Parathyroid adenoma (tissue), 2 donors: Measurements from ENCODE around the gene LTB.

Experiments used
- H2AFZ ChIP-seq: fragments of 300-600 bp; sonication (generic); one replicate; pipeline ENCODE4 v1.7.0; 2017; ENCODE audit warnings: antibody characterized with exemption, mild to moderate bottlenecking
- H3K27ac ChIP-seq: fragments of 300-600 bp; sonication (generic); one replicate; pipeline ENCODE4 v1.7.0; 2017
- H3K27me3 ChIP-seq: fragments of 300-600 bp; sonication (generic); one replicate; pipeline ENCODE4 v1.7.0; 2017; ENCODE audit warnings: low read length; ENCODE audit not compliant: control insufficient read depth, insufficient read depth
- H3K36me3 ChIP-seq: fragments of 300-600 bp; sonication (generic); one replicate; pipeline ENCODE4 v1.7.0; 2017; ENCODE audit warnings: low read length; ENCODE audit not compliant: control insufficient read depth, insufficient read depth
- H3K4me1 ChIP-seq: fragments of 300-600 bp; sonication (generic); one replicate; pipeline ENCODE4 v1.7.0; 2017; ENCODE audit warnings: control low read depth
- H3K4me2 ChIP-seq: fragments of 300-600 bp; sonication (generic); one replicate; pipeline ENCODE4 v1.7.0; 2017; ENCODE audit warnings: low read length
- H3K4me3 ChIP-seq: fragments of 300-600 bp; sonication (generic); one replicate; pipeline ENCODE4 v1.7.0; 2017; ENCODE audit warnings: low read depth, low read length
- H3K79me2 ChIP-seq: fragments of 300-600 bp; sonication (generic); one replicate; pipeline ENCODE4 v1.7.0; 2017; ENCODE audit warnings: control low read depth
- H3K9ac ChIP-seq: fragments of 300-600 bp; sonication (generic); one replicate; pipeline ENCODE4 v1.7.0; 2017; ENCODE audit warnings: mild to moderate bottlenecking
- H3K9me3 ChIP-seq: fragments of 300-600 bp; sonication (generic); one replicate; pipeline ENCODE4 v1.7.0; 2017; ENCODE audit warnings: low read length; ENCODE audit not compliant: control insufficient read depth
- CTCF ChIP-seq: fragments of 300-600 bp; sonication (generic); IDR thresholded peaks from one replicate; pipeline ENCODE4 v1.7.0; 2017; ENCODE audit warnings: antibody characterized with exemption, mild to moderate bottlenecking
- donor health status: primary hyperparathyroidism.

Gene LTB

DNA sequence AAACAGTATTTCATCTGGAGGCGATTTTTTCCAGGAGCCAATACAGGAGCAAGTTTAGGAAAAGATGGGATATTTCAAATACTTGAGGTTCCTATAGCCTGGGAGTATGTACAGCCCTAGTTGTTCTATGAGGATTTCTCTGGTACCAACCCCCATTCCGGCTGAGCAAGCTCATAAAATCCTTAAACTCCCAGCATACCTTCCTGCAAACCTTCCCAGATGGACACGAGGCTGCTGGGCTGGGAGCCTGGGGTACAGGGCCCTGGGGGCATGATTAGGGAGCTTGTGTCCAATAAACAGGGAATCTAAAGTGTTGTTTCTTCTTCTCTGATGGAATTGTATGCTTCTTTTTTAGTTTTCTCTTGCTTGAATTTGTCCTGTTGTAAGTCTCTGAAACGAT lies 39.8 kb upstream of the LTB start:
- no peak overlapping the region for H3K9ac ChIP-seq
- H3K4me1 ChIP-seq: peaks cover 12% of the 10 kb centered on the region
- no peak for TF ChIP-seq CTCF
- no peaks in the 10 kb centered on the region for H3K9me3 ChIP-seq
- H3K4me3 ChIP-seq: peak overlapping the region; percentile 88
- peak overlapping the region; percentile 88 for H3K4me2 ChIP-seq
- peak overlapping the region; percentile 94 for H3K27ac ChIP-seq
- H3K27me3 ChIP-seq: no peaks in the 10 kb centered on the region
- no peak overlapping the region for H2AFZ ChIP-seq
- H3K36me3 ChIP-seq: no peaks in the 10 kb centered on the region
- H3K79me2 ChIP-seq: peaks cover 17% of the 10 kb centered on the region

GRCh38 chr6:31621320-31621939 lies 39.2 kb upstream of the LTB start:
- Histone ChIP-seq H3K79me2 (peaks cover 15% of the 10 kb centered on the region), H3K4me3 (peak overlapping the region; percentile 88), H3K4me2 (peak overlapping the region; percentile 88), H3K9ac (peak overlapping the region; percentile 79), H3K4me1 (peaks cover 12% of the 10 kb centered on the region), H2AFZ (peak overlapping the region; percentile 79), H3K9me3 (no peaks in the 10 kb centered on the region), H3K36me3 (no peaks in the 10 kb centered on the region), H3K27ac (peak overlapping the region; percentile 94), H3K27me3 (no peaks in the 10 kb centered on the region)
- TF ChIP-seq CTCF: no peak

- Histone ChIP-seq H3K4me2 (peak within 1 kb of the TSS; percentile 88), H3K79me2 (peaks cover 15% of the 10 kb centered on the region), H2AFZ (peak within 1 kb of the TSS; percentile 79), H3K27me3 (no peaks in the 10 kb centered on the region), H3K4me1 (peaks cover 12% of the 10 kb centered on the region), H3K27ac (peak within 1 kb of the TSS; percentile 94), H3K36me3 (no peaks in the 10 kb centered on the region), H3K9ac (peak within 1 kb of the TSS; percentile 79), H3K4me3 (peak within 1 kb of the TSS; percentile 88), H3K9me3 (no peaks in the 10 kb centered on the region)
- TF ChIP-seq CTCF: no peak
Observed at GRCh38 chr6:31620586-31621319, 38.5 kb upstream of the LTB start, which contains the start of gene PRRC2A. Gene PRRC2A (plus strand): TSS chr6:31620715. CDS start chr6:31622790, 2,075 bp downstream.

DNA sequence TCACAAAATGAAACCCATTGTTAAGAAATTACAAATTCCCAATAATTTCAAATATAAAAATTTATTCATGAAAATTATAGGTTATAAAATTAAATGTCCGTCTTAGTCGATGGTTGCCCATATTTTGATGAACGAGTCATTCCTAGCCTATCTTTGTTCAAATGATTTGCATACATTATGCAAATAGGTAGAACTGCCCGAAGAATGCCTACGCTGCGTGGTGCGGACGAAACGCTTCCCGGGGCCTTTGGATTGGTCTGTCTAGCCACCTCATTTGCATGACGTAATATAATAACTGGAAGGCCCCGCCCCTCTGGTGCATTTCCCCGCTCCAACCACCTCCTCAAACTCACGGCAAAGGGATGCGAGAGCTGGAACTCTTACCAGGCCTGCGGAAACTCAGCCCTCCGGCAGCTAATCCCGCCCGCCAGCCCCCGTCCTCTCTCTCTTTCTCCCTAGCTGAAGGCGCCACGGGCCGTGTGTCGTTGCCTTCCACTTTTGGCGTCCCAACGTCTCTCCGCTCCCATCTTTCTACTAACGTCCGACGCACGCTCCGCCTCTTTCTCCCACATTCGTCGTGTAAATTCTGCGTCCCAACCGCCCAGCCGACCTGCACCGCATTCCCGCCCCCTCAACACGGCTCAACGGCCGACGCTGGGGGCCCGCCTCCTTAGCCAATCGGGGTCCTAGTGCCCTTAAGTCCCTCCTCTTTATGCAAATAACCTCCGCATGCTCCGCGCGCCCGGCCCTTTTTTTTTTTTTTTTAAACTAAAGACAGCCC lies 37.8 kb upstream of the LTB start:
- peak overlapping the region; percentile 94 for H3K27ac ChIP-seq
- peak overlapping the region; percentile 88 for H3K4me2 ChIP-seq
- H3K27me3 ChIP-seq: no peaks in the 10 kb centered on the region
- no peaks in the 10 kb centered on the region for H3K9me3 ChIP-seq
- H3K36me3 ChIP-seq: no peaks in the 10 kb centered on the region
- H3K9ac ChIP-seq: no peak overlapping the region
- H3K4me1 ChIP-seq: peaks cover 14% of the 10 kb centered on the region
- peaks cover 12% of the 10 kb centered on the region for H3K79me2 ChIP-seq
- TF ChIP-seq CTCF: no peak
- peak overlapping the region; percentile 88 for H3K4me3 ChIP-seq
- H2AFZ ChIP-seq: peak overlapping the region; percentile 79
